ENCODE data around the gene SHISA6. TPM values are rescaled to one million over a fixed set of nuclear protein-coding genes. Genes with fewer than 3 reads are reported as not detected.

SHISA6 gene
- polyA plus RNA-seq, 1 of the 3 experiments (the other 2 are of a cell fraction), result not detected

- Histone ChIP-seq H3K79me2 (ENCODE audit: insufficient read depth) (no peaks in the 10 kb centered on the region), H3K4me3 (ENCODE audit: low read depth in 2 of 2, low read length in 1 of 2) (no peak overlapping the region), H3K9ac (no peak overlapping the region), H3K9me2 (no peaks in the 10 kb centered on the region), H2AFZ (ENCODE audit: low read depth) (no peak overlapping the region), H3K9me3 (no peaks in the 10 kb centered on the region), H3K4me1 (ENCODE audit: control insufficient read depth in 1 of 2, insufficient read depth in 2 of 2, low read depth in 1 of 2, low read length in 1 of 2) (no peaks in the 10 kb centered on the region; a peak in 2 of 4 replicates), H3K27me3 (ENCODE audit: insufficient read depth) (no peaks in the 10 kb centered on the region), H3K4me2 (no peak overlapping the region), H3K27ac (ENCODE audit: low read depth in 2 of 2, low read length in 1 of 2) (no peak overlapping the region), H3F3A (replicated peaks; ENCODE audit: insufficient read depth) (no peaks in the 10 kb centered on the region), H3K36me3 (replicated peaks in 1 of 2; ENCODE audit: control insufficient read depth in 1 of 2, insufficient read depth in 2 of 2, low read length in 1 of 2) (no peaks in the 10 kb centered on the region), H4K20me1 (ENCODE audit: insufficient read depth) (no peaks in the 10 kb centered on the region)
- CTCF ChIA-PET, result no interaction called here
- TF ChIP-seq YY1 (IDR thresholded peaks at IDR 0.05; ENCODE audit: low read depth) (no peak), CHD2 (IDR thresholded peaks at IDR 0.05; ENCODE audit: low read length, partially characterized antibody) (no peak), ELF1 (IDR thresholded peaks at IDR 0.05) (no peak), TAF1 (IDR thresholded peaks at IDR 0.05; ENCODE audit: borderline replicate concordance, low read depth, low read length) (no peak), RXRA (IDR thresholded peaks at IDR 0.05; ENCODE audit: borderline replicate concordance, low read depth) (no peak), CTCF (IDR thresholded peaks at IDR 0.05) (no peak), EZH2phosphoT487 (IDR thresholded peaks at IDR 0.05; ENCODE audit: borderline replicate concordance, low read depth) (no peak), RCOR1 (IDR thresholded peaks at IDR 0.05; ENCODE audit: low read length) (no peak)
- TF ChIP-seq, protein P1, sequence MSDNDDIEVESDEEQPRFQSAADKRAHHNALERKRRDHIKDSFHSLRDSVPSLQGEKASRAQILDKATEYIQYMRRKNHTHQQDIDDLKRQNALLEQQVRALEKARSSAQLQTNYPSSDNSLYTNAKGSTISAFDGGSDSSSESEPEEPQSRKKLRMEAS (IDR thresholded peaks at IDR 0.05; ENCODE audit: low read depth), result no peak
- TF ChIP-seq, protein P2, sequence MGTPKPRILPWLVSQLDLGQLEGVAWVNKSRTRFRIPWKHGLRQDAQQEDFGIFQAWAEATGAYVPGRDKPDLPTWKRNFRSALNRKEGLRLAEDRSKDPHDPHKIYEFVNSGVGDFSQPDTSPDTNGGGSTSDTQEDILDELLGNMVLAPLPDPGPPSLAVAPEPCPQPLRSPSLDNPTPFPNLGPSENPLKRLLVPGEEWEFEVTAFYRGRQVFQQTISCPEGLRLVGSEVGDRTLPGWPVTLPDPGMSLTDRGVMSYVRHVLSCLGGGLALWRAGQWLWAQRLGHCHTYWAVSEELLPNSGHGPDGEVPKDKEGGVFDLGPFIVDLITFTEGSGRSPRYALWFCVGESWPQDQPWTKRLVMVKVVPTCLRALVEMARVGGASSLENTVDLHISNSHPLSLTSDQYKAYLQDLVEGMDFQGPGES (IDR thresholded peaks at IDR 0.05; ENCODE audit: low read depth, low read length), result no peak
- peak; percentile 22 for DNase-seq
- POLR2A ChIA-PET, result no interaction called here
- 50% methylated on average over 45 of the region's 58 CpGs for WGBS (ENCODE audit: low lambda C conversion rate)
These were observed 706 bp downstream of the SHISA6 start for GRCh38 chr17:11241611-11242226.

DNA sequence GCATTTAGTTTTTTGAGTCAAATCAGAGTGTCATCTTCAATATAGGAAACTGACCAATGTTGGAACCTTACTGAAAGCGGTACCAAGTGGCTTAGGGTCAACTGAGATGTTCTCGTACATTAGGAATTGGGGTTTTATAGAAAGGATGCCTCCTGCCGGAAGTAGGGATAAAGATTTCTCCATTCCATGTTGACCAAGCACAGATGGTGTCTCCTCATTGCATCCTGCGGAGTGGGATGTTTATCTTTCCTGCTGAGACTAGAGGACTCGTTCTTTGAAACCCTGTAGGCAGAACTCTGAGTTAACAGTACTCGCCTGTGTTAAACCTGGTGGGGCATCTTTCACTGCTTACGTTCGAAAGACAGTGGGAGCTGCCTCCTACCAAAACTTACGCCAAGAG lies 1.4 kb downstream of the SHISA6 start:
- Histone ChIP-seq H3K27ac (ENCODE audit: low read depth in 2 of 2, low read length in 1 of 2) (no peak overlapping the region), H4K20me1 (ENCODE audit: insufficient read depth) (no peaks in the 10 kb centered on the region), H3K27me3 (ENCODE audit: insufficient read depth) (no peaks in the 10 kb centered on the region), H3K79me2 (ENCODE audit: insufficient read depth) (no peaks in the 10 kb centered on the region), H3K9ac (no peak overlapping the region), H3K4me2 (no peak overlapping the region), H3K36me3 (replicated peaks in 1 of 2; ENCODE audit: control insufficient read depth in 1 of 2, insufficient read depth in 2 of 2, low read length in 1 of 2) (no peaks in the 10 kb centered on the region), H3K9me3 (no peaks in the 10 kb centered on the region), H3K4me1 (ENCODE audit: control insufficient read depth in 1 of 2, insufficient read depth in 2 of 2, low read depth in 1 of 2, low read length in 1 of 2) (no peaks in the 10 kb centered on the region; a peak in 2 of 4 replicates), H3F3A (replicated peaks; ENCODE audit: insufficient read depth) (no peaks in the 10 kb centered on the region), H3K9me2 (no peaks in the 10 kb centered on the region), H2AFZ (ENCODE audit: low read depth) (no peak overlapping the region), H3K4me3 (ENCODE audit: low read depth in 2 of 2, low read length in 1 of 2) (no peak overlapping the region)
- ChIA-PET CTCF (no interaction called here), POLR2A (no interaction called here)
- TF ChIP-seq POLR2AphosphoS5 (IDR thresholded peaks at IDR 0.05; ENCODE audit: low read depth, low read length), result no peak
- TF ChIP-seq FOXM1 (IDR thresholded peaks at IDR 0.05; ENCODE audit: low read depth), result no peak
- 60% methylated on average over 9 of the region's 9 CpGs for WGBS (ENCODE audit: low lambda C conversion rate)
- DNase-seq, result no peak

All from SK-N-SH (cell line).